SU-DHL-6 (cell line): ENCODE results near the gene USP6NL.

Experiments
- H2AFZ ChIP-seq: fragments of 200-600 bp; sonication (generic); 2 replicates; pipeline ENCODE4 v1.6.1; 2014; ENCODE audit warnings: low read depth, mild to moderate bottlenecking, moderate library complexity, mixed read lengths, antibody characterized with exemption, low read length; ENCODE audit not compliant: severe bottlenecking
- H3F3A ChIP-seq: fragments of 200-600 bp; shearing (Covaris generic); 2 replicates; pipeline ENCODE4 v1.6.0; 2016; ENCODE audit warnings: antibody characterized with exemption, mild to moderate bottlenecking; ENCODE audit not compliant: insufficient read depth
- H3K27ac ChIP-seq: fragments of 200-600 bp; sonication (generic); 2 replicates; pipeline ENCODE4 v1.5.1; 2016; ENCODE audit warnings: low read depth, mild to moderate bottlenecking, low read length, moderate library complexity, mixed read lengths
- H3K27me3 ChIP-seq: fragments of 200-600 bp; sonication (generic), shearing (Covaris generic); 2 replicates; pipeline ENCODE4 v1.6.0; 2014; ENCODE audit warnings: mild to moderate bottlenecking, low read length
- H3K36me3 ChIP-seq: fragments of 200-600 bp; sonication (generic); 2 replicates; pipeline ENCODE4 v1.6.1; 2014; ENCODE audit warnings: mild to moderate bottlenecking, low read length, mixed read lengths
- H3K4me2 ChIP-seq: fragments of 300-600, 200-600 bp; shearing (Covaris generic), sonication (generic); 2 replicates; pipeline ENCODE4 v1.6.0; 2014; ENCODE audit warnings: low read length, low read depth, mild to moderate bottlenecking; ENCODE audit not compliant: poor library complexity, severe bottlenecking
- H3K4me3 ChIP-seq: fragments of 200-600 bp; sonication (generic); 2 replicates; pipeline ENCODE4 v1.5.1; 2014; ENCODE audit warnings: antibody characterized with exemption, low read length, mild to moderate bottlenecking, mixed read lengths; ENCODE audit not compliant: insufficient read depth, poor library complexity, severe bottlenecking
- H3K79me2 ChIP-seq: fragments of 200-600 bp; sonication (generic); 2 replicates; pipeline ENCODE4 v1.6.1; 2014; ENCODE audit warnings: mild to moderate bottlenecking, low read length, moderate library complexity; ENCODE audit not compliant: insufficient read depth
- H3K9ac ChIP-seq: fragments of 200-600 bp; sonication (generic); 2 replicates; pipeline ENCODE4 v1.7.0; 2014; ENCODE audit warnings: mild to moderate bottlenecking, low read length
- H3K9me2 ChIP-seq: fragments of 200-600 bp; sonication (generic); replicated peaks from 2 replicates; pipeline ENCODE4 v1.6.1; 2014; ENCODE audit warnings: low read length; ENCODE audit not compliant: insufficient read depth
- H3K9me3 ChIP-seq: fragments of 200-600 bp; sonication (generic); 2 replicates; pipeline ENCODE4 v1.6.1; 2014; ENCODE audit warnings: low read length, mixed read lengths; ENCODE audit not compliant: insufficient read depth
- H4K20me1 ChIP-seq: fragments of 200-600 bp; sonication (generic); 2 replicates; pipeline ENCODE4 v1.6.1; 2014; ENCODE audit warnings: low read depth, mild to moderate bottlenecking, antibody characterized with exemption, low read length, moderate library complexity, mixed read lengths
- CTCF ChIP-seq: fragments of 200-600 bp; sonication (generic); IDR thresholded peaks from one replicate; pipeline ENCODE4 v1.5.1; 2017; ENCODE audit warnings: antibody characterized with exemption, mild to moderate bottlenecking, low read length, moderate library complexity; ENCODE audit not compliant: insufficient read depth, poor library complexity, severe bottlenecking
- EZH2phosphoT487 ChIP-seq: fragments of 200-600 bp; sonication (generic), shearing (Covaris generic); conservative IDR thresholded peaks from 2 replicates; pipeline ENCODE4 v1.6.1; 2018; ENCODE audit warnings: mild to moderate bottlenecking, antibody characterized with exemption, low read length, moderate library complexity, mixed read lengths

The USP6NL gene

GRCh38 chr10:11617233-11617632 lies 5.8 kb upstream of the USP6NL start:
- H4K20me1 ChIP-seq = no peaks in the 10 kb centered on the region
- no peak overlapping the region for H2AFZ ChIP-seq
- 0 out of 2 replicates have a peak, but pooled peaks cover 2% of the 10 kb centered on the region for H3K36me3 ChIP-seq
- peaks cover 15% of the 10 kb centered on the region for H3F3A ChIP-seq
- no peak for TF ChIP-seq CTCF
- TF ChIP-seq EZH2phosphoT487 = no peak
- no peaks in the 10 kb centered on the region for H3K27me3 ChIP-seq
- H3K4me2 ChIP-seq = no peak overlapping the region
- H3K79me2 ChIP-seq = no peaks in the 10 kb centered on the region
- H3K9ac ChIP-seq = no peak overlapping the region
- no peak overlapping the region for H3K27ac ChIP-seq
- no peak overlapping the region for H3K4me3 ChIP-seq
- H3K9me3 ChIP-seq = peaks cover 6% of the 10 kb centered on the region; the same call in 1 of the 2 replicates
- no peaks in the 10 kb centered on the region for H3K9me2 ChIP-seq

- peaks cover 3% of the 10 kb centered on the region for H3K79me2 ChIP-seq
- H3K4me3 ChIP-seq = no peak overlapping the region
- 0 out of 2 replicates have a peak, but pooled peaks cover 2% of the 10 kb centered on the region for H3K36me3 ChIP-seq
- H4K20me1 ChIP-seq = no peaks in the 10 kb centered on the region
- H3K4me2 ChIP-seq = no peak overlapping the region
- H3K27me3 ChIP-seq = no peaks in the 10 kb centered on the region
- peaks cover 18% of the 10 kb centered on the region for H3F3A ChIP-seq
- H3K9me3 ChIP-seq = peaks cover 6% of the 10 kb centered on the region; the same call in 1 of the 2 replicates
- H3K27ac ChIP-seq = no peak overlapping the region
- H3K9me2 ChIP-seq = no peaks in the 10 kb centered on the region
- TF ChIP-seq CTCF = no peak
- TF ChIP-seq EZH2phosphoT487 = no peak
- no peak overlapping the region for H3K9ac ChIP-seq
- no peak overlapping the region for H2AFZ ChIP-seq
These were observed 4.6 kb upstream of the USP6NL start for GRCh38 chr10:11616021-11616420.

- Histone ChIP-seq H3K9ac (no peak overlapping the region), H4K20me1 (no peaks in the 10 kb centered on the region), H2AFZ (no peak overlapping the region), H3K79me2 (peaks cover 10% of the 10 kb centered on the region), H3K27ac (no peak overlapping the region), H3K36me3 (0 out of 2 replicates have a peak, but pooled peaks cover 2% of the 10 kb centered on the region), H3K4me3 (no peak overlapping the region), H3F3A (peaks cover 18% of the 10 kb centered on the region), H3K4me2 (no peak overlapping the region), H3K27me3 (no peaks in the 10 kb centered on the region), H3K9me3 (peaks cover 6% of the 10 kb centered on the region; the same call in 1 of the 2 replicates), H3K9me2 (no peaks in the 10 kb centered on the region)
- TF ChIP-seq CTCF (no peak), EZH2phosphoT487 (no peak)
These were observed 3.9 kb upstream of the USP6NL start for GRCh38 chr10:11615396-11615795.
